ENCODE measurements around the gene KIFAP3. TPM values are rescaled to one million over a fixed set of nuclear protein-coding genes. Genes with fewer than 3 reads are reported as not detected.
A peak's percentile ranks its signal among the peaks of the same experiment; 100 is the strongest.

The KIFAP3 gene
- polyA plus RNA-seq, 1 donor: 32.1 TPM

DNA sequence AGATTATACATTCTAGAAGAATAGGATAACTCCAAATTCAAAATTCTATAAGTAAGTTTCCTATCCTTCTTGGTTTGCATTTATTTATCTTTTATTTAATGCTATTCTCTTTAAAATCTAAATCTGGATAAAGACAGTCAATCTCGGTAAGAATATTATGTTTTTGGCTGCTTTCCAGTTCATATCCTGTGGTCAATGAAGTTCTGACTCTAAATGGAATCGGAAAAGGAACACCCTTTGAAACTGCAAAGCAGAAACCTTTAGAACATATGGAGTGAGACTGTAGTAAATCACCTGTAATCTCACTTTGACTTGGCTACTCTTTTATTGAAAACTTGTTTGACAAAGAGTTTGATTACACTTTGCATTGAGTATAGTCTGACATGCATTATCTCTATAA lies 85.2 kb downstream of the KIFAP3 start:
- DNase-seq (ENCODE audit: low read depth): no peak

DNA sequence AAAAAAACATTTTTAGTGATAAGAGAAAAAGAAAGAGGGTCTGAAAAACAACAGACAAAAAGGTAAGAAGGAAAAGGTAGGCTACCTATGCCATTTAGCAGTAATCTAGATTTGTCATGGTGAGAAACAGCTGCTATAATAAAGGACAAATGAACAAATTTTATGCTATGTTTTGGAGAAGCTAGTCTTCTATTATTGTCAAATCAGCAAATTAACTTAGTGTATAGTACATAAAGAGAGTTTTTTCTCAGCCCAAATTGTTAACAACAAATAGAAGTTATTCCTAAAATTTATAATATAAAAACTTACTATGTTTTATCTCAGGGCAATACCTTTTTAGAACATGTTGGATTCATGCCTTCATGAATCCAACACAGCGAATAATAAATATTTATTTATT lies 88.7 kb downstream of the KIFAP3 start:
- no peak for DNase-seq (ENCODE audit: low read depth)

DNA sequence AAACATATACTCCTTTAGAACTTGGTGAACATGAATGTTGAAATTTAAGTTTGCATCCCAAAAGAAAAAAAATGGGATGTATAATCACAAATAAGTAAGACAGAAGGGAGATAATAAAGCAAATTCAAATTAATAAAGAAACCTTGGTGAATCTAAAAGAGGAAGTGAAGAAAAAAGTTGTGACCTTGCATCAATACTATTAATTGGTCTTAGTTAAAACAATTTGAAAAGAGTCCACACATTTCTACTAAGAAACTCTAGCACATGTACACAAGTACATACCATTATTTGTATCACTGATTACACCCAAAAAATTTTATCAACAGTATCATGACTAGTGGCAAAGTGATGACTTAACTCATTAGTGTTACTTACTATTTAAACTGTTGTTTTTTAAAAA lies 100.4 kb downstream of the KIFAP3 start:
- DNase-seq (ENCODE audit: low read depth): no peak

DNA sequence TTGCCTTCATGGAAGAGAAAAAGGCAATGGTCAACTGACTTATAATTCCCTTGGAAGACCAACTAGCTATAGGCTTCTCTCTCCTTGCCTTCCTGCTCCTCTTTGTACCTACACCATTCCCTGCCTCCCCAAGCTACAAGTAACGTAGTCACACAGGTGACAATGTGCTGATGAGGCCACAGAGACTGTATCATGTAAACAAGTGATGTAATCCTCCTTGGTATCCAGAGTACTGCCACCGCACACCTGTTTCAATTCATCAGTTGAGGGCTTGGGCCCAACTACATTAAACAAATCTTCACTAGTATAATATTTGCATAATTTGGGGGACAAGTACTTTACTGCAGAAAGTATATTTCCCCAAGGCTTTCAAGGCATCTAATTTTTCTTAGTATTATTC lies 104.4 kb downstream of the KIFAP3 start:
- no peak for DNase-seq (ENCODE audit: low read depth)

DNA sequence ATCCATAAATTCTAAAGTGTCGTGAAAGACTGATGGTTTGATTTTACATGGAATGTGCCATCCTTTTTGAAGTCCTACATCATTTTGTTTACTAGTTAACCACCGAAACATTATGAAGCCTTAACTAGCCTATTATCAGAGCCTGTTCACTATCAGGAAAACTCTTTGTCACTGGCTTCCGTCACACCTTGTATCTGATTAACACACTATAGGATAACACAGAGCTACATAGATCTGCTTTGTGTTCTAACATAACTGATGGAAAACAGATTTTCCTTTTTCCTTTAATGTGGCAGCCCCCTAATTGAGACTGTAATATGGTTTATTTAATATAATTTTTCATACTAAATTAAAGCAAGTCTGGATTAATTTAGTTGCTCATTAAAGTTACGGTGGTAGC lies 106.3 kb downstream of the KIFAP3 start:
- DNase-seq (ENCODE audit: low read depth): no peak

DNA sequence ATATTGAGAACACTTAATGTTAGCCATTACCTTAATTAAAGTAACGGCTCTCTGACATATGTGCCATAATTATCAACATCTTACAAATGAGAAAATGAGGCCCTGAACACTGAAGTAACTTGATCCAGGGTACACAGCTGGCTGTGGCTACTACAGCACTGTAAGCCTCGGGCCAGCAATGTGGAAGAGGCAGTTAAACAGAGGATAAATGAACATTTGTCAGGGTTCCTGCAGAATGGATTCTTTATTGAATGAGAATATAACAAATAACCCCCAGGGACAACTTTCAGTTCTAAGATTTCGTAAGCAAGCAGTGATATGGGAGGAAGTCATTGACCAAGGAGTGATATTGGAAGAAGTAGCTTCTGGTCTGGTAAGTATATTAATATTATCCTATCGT lies 110.3 kb downstream of the KIFAP3 start:
- no peak for DNase-seq (ENCODE audit: low read depth)

DNA sequence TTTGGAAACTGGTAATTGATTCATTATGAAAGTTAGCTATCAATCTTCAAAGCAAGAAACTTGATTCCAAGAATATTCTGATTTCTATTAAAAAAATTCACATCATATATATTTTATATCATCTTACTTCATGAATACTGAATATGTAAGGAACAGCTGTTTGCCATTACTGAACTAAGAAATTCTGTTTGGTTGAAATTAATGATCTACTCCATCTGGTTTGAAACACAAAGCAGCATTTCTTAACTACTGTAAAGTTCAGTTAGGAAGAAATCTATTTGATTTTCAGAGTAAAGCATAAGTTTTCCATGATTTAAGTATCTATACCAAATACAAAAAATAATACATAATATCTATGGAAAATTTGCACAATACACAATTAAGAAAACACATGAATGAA lies 114.8 kb downstream of the KIFAP3 start:
- DNase-seq (ENCODE audit: low read depth): no peak

DNA sequence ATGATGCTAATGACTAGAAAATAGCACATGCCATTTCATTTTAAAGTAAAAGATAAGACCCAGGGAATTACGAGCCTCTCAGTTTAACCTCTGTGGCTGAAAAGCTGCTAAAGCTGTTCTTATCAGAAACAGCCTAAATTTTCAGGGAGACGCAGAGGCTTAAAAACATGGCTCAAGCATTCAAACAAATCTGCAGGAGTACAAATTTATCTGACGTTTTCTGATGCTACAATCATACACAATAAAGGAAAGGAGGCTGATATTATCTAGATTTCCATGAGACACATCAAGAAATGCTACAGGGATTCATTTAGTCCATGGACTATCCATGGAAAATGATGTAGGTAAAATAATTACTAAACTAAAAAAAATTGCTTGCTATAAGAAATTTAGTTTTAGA lies 115.5 kb downstream of the KIFAP3 start:
- no peak for DNase-seq (ENCODE audit: low read depth)

DNA sequence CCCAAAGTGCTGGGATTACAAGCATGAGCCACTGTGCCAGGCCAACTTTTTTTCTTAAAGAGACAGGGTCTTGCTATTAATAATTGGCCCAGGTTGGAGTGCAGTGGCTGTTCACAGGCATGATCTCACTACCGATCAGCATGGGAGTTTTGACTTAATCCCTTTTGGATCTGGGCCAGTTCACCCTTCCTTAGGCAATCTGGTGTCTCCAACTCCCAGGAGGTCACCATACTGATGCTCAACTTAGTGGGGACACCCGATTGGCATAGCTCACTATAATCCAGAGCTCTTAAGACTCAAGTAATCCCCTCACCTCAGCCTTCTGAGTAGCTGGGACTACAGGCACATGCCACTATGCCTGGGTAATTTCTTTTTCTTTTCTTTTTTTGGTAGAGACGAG lies 116.6 kb downstream of the KIFAP3 start:
- no peak for DNase-seq (ENCODE audit: low read depth)

DNA sequence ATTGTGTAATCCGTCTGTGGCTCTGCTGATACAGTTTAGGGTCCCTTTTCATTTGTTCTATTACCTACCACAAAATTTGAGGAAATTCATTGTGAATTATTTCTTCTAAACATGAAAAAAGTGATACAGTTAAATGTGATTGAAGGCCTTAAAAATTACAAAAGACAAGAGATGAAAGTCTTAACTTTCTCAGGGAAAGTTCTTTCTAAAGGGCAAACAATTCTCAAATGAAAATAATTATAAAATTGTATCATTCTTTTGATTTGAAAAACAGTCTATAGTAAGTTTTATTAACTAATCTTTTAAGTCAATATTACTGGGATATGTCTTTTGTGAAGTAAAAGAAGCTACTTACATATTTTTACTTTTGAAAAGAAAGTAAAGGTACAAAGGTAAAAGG lies 123.4 kb downstream of the KIFAP3 start:
- DNase-seq (ENCODE audit: low read depth): no peak

DNA sequence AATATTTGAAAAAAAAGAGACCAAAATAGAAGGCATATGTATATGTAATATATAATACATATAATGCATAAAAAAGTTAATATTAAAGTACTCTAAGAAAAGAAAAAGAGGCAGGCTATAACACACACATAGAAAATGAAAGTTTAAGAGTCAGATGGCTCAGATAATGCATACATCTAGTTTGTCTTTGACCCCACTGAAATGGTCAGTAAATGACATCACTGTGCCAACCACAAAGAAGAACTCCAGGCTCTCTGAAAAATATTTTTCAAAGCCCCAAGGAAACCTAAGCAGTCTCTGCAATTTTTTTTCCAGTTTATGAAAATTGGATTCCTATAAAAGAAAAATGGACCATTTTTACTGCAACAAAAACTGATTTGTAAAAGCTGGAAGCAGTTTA lies 125.4 kb downstream of the KIFAP3 start:
- DNase-seq (ENCODE audit: low read depth): no peak

DNA sequence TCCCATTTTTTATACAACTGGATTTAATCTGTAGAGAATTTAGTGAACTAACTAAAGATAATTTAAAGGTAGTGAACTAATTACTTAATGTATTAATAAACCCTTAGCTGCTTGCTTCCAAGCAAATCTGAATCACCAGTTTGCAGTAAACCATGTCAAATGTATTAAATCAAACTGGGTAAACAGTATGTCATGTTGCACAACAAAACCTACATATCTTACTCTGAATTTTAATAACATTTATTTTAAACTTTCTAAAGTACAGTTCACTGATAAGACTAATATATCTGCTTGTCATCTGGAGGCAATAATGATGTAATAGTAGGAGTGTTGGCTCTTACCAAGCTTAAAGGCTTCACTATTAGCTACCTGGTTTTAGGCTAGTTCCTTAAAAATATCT lies 128.3 kb downstream of the KIFAP3 start:
- DNase-seq (ENCODE audit: low read depth): no peak

DNA sequence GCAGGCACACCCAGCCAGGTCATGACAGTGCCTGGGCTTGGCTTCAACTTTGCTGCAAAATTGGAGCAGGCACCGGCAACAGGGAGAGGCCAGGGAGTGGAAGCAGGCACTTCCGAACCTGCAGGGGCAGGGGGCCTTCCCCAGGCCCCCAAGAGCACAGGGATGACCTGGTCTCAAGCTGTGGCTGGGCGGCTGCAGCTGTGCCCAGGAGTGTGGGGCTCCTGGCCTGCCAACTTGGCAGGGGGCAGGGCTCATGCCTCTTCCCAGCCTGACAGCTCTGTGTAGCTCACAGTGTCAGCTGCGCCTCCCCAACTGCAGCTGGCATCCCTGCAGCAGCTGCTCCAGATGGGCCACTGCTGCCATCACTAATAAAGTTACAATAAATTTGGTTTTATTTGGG lies 129.3 kb downstream of the KIFAP3 start:
- no peak for DNase-seq (ENCODE audit: low read depth)

DNA sequence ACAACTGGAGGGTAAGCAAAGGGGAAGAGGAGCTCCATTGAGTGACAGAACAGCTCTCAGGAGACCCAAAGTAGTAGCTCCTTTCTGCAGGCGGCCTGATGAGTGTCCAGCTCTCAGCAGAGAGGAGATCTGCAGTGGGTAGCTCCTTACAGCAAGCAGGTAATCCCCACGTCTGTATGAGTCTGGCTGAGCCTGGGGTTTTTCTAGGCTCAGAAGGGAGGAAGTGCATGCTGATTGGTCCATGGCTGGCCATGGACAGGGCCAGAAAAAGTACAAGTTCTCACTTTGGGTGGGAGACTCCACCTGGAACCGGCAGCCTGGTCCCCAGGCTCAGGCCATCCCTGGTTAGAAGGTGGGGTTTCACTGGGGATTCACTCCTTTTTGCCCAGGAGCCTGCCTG lies 129.9 kb downstream of the KIFAP3 start:
- no peak for DNase-seq (ENCODE audit: low read depth)

DNA sequence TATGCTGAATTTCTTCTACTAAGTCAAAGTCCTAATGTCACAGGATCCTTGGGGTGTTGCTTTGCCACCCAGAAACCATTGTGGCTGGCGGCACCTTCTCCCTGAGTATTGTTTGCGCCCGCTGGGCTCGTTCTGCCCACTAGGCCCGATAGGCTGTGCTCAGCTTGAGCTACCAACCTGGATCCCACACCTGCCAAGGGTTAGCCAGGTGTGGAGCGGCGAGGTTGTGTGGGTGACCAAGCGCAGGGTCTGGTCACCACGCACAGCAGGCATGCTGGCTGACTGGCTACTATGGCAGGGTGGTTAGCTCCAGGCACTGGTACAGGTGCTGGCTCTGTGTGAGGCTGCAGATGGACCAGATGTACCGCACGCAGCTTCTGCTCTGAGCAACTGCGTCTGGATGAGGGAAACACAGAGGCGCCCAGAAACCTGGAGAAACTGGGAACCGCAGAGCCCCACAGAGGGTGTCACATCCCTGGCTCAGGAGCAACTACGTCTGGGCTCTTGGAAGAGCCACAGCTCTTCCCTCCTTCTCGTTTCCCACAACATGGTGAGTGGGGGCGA lies 130.4 kb downstream of the KIFAP3 start:
- no peak for DNase-seq (ENCODE audit: low read depth)

DNA sequence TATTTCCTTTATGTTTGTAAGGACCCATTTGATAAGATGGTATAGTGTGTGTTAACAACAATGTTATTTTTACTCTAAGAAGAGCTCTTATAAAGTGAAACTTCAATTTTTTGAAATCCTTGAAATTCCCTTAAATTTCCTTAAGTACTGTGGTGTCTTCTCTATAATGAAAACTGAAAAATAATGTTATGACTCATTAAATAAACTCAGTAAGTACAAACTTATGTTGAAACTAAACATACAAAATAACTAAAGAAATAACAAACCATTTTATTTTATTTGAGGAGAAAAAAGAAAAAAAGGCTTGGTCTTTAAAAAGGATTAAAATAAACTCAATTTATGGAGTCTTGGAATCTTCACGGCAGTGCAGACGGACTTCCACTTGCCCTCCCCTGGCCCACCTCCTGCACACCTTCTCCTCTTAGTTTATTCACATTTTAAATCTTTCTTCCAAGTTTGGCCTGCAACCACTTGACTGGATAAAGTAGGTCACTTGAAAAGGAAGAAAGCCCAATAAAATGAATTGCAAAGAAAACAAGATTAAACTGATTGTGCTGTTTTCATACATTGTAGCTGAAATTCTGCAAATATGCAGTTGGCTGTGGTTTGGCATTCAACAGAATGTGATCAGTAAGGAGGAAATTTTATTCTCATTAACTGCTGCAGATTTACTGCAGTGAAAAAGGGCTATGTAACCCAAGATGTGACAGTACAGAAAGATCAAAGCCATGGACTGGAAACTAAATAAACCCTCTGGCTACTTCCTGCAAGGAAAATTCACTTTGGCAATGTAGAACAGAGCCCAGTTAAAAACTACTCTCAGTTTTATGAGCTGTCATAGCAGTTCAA lies 132.3 kb downstream of the KIFAP3 start:
- DNase-seq (ENCODE audit: low read depth): no peak

DNA sequence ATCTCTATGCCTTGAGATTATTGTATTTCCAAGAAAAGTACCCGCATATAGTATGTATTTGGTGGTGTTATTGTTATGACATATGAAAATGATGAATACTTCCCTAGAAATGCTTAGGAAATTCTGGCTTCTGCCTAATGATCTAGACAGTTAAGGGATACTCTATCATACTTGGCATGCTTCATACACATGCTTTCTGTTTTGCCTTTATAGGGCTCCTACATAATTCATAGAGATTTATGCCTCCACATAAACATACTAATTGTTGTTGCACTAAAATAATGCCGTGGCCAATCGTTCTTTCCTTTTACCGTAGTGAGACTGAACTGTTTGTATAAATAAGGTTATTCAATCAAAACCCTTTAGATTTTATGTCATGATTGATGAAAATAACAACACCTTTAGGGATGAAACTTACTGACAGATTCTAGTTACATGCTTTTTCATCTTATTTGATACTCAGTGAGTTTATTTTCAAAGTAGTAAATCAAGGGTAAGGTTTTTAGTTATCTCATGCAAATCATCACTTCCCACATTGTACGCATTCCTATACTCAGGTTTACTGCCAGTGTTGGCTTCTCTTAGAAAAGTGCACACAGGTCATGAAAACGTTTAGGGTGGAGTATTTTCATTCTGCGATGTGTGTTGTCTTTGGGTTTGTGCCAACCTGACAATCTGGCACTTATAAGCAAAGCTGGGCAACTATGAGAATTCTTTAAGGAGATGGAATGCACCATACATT lies 140.3 kb downstream of the KIFAP3 start:
- DNase-seq (ENCODE audit: low read depth): no peak

DNA sequence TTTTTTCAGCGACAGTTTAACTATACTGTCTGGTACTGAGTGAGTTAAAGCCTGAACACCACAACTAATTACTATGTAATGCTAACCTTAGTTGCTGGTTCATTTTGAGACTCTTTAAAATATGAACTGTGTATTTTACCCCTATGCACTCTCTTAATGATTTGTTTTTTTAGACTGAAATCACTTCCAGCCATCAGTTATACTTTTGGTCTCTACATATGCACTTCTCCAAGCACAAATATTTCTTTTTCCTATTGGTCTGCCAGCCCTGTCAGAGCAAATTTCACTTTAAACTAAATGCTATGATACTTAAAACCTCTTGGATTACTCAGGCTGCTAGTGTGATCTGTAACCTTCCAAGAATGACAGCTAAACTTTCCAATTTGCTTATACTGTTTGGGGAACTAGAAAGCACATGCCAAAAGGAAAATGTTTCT lies 142.7 kb downstream of the KIFAP3 start:
- peak; percentile 74 for DNase-seq (ENCODE audit: low read depth)

DNA sequence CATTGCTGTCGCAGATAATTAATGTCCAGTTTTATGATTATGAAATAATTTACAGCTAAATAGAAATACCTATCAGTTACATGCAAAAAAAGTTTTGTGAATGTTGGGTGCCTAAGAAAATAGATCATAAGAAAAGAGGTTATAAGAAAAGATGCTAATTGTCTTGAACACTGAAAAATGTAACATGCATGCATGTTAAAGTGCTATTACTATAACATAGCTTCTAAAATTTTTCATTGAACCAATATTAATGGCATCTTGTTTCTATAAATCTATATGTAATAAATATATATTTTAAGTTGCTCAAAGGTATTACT lies 145.3 kb downstream of the KIFAP3 start:
- DNase-seq (ENCODE audit: low read depth): no peak

DNA sequence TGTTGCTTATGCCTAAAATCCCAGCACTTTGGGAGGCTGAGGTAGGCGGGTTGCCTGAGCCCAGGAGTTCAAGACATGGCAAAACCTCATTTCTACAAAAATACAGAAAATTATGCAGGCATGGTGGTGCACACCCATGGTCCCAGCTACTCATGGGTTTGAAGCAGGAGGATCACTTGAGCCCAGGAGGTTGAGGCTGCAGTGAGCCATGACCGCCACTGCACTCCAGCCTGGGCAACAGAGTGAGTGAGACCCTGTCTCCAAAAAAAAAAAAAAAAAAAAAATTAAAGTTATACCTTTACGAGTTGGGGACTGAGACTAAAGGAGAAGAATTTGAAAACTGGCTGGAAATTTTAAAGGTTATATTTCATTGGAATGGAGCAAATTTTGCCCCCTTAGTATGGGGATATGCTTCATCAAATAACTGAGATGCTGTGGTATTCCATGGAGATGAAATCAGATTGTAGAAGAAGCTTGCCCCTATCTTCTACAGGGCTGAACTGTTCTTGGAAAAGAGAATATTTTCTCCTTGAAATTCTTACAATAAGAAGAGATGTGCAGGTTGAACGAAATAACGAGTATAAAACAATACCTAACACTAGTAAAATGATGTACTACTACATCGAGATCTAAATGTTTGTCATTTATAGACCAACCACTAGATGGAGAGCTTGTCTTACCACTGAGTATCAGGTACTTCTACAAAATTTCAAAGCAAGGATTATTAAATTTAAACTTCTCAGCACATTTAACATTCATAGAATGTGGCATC lies 145.9 kb downstream of the KIFAP3 start:
- DNase-seq (ENCODE audit: low read depth): peak; percentile 46

DNA sequence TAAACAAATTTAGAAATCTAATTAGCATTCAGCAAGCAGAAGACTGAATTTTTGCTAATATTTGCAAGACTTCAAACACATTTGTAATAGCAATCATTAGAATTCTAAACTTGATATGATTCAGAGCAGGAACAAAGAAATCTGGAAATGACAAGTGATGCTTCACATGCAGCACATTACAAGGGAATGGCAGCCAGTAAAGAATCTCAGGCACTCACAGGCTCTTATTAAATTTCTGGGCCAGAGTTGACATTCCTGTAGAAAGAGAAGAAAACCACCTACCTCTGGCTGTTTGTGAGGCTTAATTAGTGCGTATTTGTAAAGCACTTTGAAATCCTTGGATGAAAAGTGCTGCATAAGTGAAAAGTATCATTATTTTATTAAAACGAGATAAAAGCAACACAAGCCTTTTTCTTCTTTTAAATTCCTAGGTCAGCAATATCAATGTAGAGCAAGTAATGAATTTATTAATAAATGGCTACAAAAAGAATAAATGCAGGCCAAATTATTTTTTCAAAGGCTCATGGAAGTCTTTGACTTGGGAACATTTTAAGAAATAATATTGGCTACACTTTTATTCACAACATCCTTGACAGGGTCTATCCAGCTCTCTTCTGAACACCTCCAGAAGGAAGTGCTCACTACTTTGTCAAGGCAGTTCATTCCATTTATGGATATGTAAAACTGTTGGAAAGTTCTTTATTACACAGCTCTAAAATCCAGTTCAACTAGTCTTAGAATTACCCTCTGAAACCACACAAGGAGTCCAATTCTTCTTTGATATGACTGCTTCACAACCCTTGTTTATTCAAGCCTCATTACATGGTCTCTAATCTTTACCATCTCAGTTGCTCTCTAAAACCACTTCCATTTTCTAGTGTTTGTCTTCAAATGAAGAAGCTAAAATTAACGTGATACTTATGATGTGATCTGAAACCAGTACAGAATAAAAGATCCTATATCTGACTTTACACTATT lies 148.7 kb downstream of the KIFAP3 start:
- no peak for DNase-seq (ENCODE audit: low read depth)

Measured in forelimb muscle (tissue), 1 donor.